ENCODE data around the gene MTERF4.
"Not testable (repeated sequence)": the region's sequence is repeated elsewhere in the genome, so short reads cannot be mapped to it uniquely, and the experiment has no call there.

DNA sequence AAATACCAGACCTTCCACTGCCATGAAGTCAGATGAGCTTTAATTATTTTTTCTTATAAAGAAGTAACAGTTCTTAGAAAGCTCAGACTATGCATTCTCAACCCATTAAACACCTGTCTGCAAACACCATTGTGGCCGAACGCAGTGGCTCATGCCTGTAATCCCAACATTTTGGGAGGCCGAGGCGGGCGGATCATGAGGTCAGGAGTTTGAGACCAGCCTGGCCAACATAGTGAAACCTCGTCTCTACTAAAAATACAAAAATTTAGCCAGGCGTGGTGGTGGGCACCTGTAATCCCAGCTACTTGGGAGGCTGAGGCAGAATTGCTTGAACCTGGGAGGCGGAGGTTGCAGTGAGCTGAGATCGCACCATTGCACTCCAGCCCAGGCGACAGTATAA is 2.5 kb upstream of the MTERF4 start:
- TF ChIP-seq POLR2A (IDR thresholded peaks at IDR 0.05; ENCODE audit: low read length); GATA1 (IDR thresholded peaks at IDR 0.05; ENCODE audit: low read depth, low read length): not testable (repeated sequence)

All from erythroblast (primary cell).